ENCODE measurements around the gene PIKFYVE. TPM values are rescaled to one million over a fixed set of nuclear protein-coding genes. Genes with fewer than 3 reads are reported as not detected.

PIKFYVE gene
- total and polyA plus RNA-seq, 2 of the 8 experiments (the other 6 are each of a cell fraction or from before 2014, with no cell fraction given): 8.8 to 33.5 TPM

DNA sequence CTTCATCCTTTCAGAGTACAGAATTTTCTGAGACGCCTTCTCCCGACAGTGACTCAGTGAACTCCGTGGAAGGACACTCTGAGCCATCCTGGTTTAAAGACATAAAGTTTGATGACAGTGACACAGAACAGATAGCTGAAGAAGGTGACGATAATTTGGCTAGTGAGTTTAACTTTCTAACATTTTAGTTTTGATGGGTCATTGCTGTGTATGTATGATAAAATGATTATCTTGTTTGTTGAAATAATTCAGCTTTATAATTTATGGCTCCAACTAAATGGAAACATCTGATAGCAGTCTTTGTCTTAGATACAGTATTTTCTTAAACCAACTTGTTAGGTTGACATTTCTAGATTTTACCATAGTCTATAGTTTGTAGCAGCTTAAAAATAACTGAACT lies 38.1 kb downstream of the PIKFYVE start:
- ChIA-PET CTCF (ENCODE audit: partially characterized antibody) (no interaction called here), POLR2A (ENCODE audit: partially characterized antibody) (interaction anchor here (1.3 kb wide), 1 partner anchor 9 kb away, joined by 3 read pairs; no protein-coding TSS in a partner anchor)
- H2BK15ac ChIP-seq (ENCODE audit: low read length): no peak overlapping the region
- H3K79me2 ChIP-seq (ENCODE audit: control insufficient read depth in 1 of 2, insufficient read depth in 2 of 2, low read length in 2 of 2): no peaks in the 10 kb centered on the region
- H3K4me3 ChIP-seq (ENCODE audit: extremely low read depth in 1 of 4, insufficient read depth in 2 of 4, low read depth in 3 of 4, low read length in 4 of 4): no peak overlapping the region
- no peak overlapping the region for H2BK5ac ChIP-seq (ENCODE audit: low read depth, low read length)
- WGBS, 2 experiments (ENCODE audit: extremely low coverage in 1 of 2, insufficient coverage in 1 of 2, insufficient read length in 1 of 2, insufficient replicate concordance in 2 of 2, low coverage in 1 of 2, low lambda C conversion rate in 2 of 2, missing lambda C conversion rate in 1 of 2): 92% methylated on average over 4 of the region's 4 CpGs; no CpG with 5 or more reads in 1 of the 2 experiments
- H2BK120ac ChIP-seq (replicated peaks; ENCODE audit: low read depth, low read length): no peak overlapping the region
- no peaks in the 10 kb centered on the region for H4K20me1 ChIP-seq (replicated peaks in 1 of 2; ENCODE audit: control insufficient read depth in 1 of 2, insufficient read depth in 2 of 2, low read length in 2 of 2)
- H3K4me2 ChIP-seq (ENCODE audit: insufficient read depth in 1 of 2, low read depth in 2 of 2, low read length in 2 of 2): no peak overlapping the region
- no peak overlapping the region for H4K91ac ChIP-seq (replicated peaks; ENCODE audit: insufficient read length, low read length)
- DNase-seq (ENCODE audit: low read depth in 1 of 2, low spot score in 2 of 2) (no peak), FAIRE-seq (no peak)
- H2BK12ac ChIP-seq (ENCODE audit: low read depth, low read length): no peak overlapping the region
- H3K9ac ChIP-seq (replicated peaks in 1 of 4; ENCODE audit: extremely low read depth in 1 of 4, low read depth in 3 of 4, low read length in 3 of 4): no peak overlapping the region
- no peak overlapping the region for H3K56ac ChIP-seq (replicated peaks; ENCODE audit: insufficient read length, low read depth, low read length)
- no peaks in the 10 kb centered on the region; the same call in 1 of the 2 replicates for H3K23me2 ChIP-seq (ENCODE audit: low read depth, low read length)
- no peak overlapping the region for H4K5ac ChIP-seq (ENCODE audit: insufficient read length, low read depth, low read length)
- H3K27ac ChIP-seq (ENCODE audit: low read depth, low read length): no peak overlapping the region
- H3K79me1 ChIP-seq (ENCODE audit: low read depth, low read length): no peaks in the 10 kb centered on the region
- no peak overlapping the region for H2AFZ ChIP-seq (ENCODE audit: low read length)
- no peak overlapping the region for H4K8ac ChIP-seq (ENCODE audit: extremely low read depth, insufficient read depth, low read length)
- H3K36me3 ChIP-seq (ENCODE audit: control insufficient read depth in 2 of 4, insufficient read depth in 4 of 4, low read length in 3 of 4): peaks cover 5 to 55% (median 22%) of the 10 kb centered on the region in 4 experiments; a peak in 7 of 8 replicates
- no peak overlapping the region for H3K4ac ChIP-seq (replicated peaks; ENCODE audit: insufficient read length, low read depth, low read length)
- no peaks in the 10 kb centered on the region for H3K27me3 ChIP-seq (replicated peaks in 1 of 4; ENCODE audit: control insufficient read depth in 3 of 4, extremely low read depth in 1 of 4, insufficient read depth in 3 of 4, low read length in 3 of 4)
- H3K14ac ChIP-seq (ENCODE audit: insufficient read length): no peak overlapping the region
- no peak overlapping the region for H2AK5ac ChIP-seq (ENCODE audit: low read depth, low read length)
- no peak overlapping the region for H2BK20ac ChIP-seq (ENCODE audit: low read length)
- TF ChIP-seq, protein P1, sequence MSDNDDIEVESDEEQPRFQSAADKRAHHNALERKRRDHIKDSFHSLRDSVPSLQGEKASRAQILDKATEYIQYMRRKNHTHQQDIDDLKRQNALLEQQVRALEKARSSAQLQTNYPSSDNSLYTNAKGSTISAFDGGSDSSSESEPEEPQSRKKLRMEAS (IDR thresholded peaks at IDR 0.05): no peak
- no peak for TF ChIP-seq SIN3A (conservative IDR thresholded peaks at IDR 0.05 in 1 of 2, IDR thresholded peaks at IDR 0.05 in 1 of 2; ENCODE audit: low read depth in 1 of 2, low read length in 2 of 2)
- TF ChIP-seq MAFK (IDR thresholded peaks at IDR 0.05; ENCODE audit: low read depth, low read length): no peak
- no peak for TF ChIP-seq POLR2A (IDR thresholded peaks at IDR 0.05; ENCODE audit: control extremely low read depth in 1 of 2, low read depth in 2 of 2, low read length in 2 of 2)
- TF ChIP-seq RFX5 (IDR thresholded peaks at IDR 0.05; ENCODE audit: borderline replicate concordance, low read depth, low read length): no peak
- no peaks in the 10 kb centered on the region for H3K4me1 ChIP-seq (replicated peaks in 1 of 4; ENCODE audit: control insufficient read depth in 3 of 4, insufficient read depth in 4 of 4, low read length in 3 of 4)
- H3K18ac ChIP-seq (ENCODE audit: extremely low read depth, low read length): no peak overlapping the region
- H3K23ac ChIP-seq (ENCODE audit: insufficient read length): no peak overlapping the region
- no peaks in the 10 kb centered on the region for H3K9me3 ChIP-seq (ENCODE audit: insufficient read depth in 2 of 2, low read depth in 1 of 2, low read length in 1 of 2)
